GM21360 (cell line): ENCODE results near the gene SLC35E3.
A peak's percentile ranks its signal among the peaks of the same experiment; 100 is the strongest.

Source experiments
- ATAC-seq: cut with Tn5 transposase; IDR thresholded peaks from one replicate; pipeline ENCODE4 v1.9.1; 2021; ENCODE audit warnings: mild to moderate bottlenecking, moderate library complexity; ENCODE audit not compliant: unreplicated experiment

SLC35E3 gene

DNA sequence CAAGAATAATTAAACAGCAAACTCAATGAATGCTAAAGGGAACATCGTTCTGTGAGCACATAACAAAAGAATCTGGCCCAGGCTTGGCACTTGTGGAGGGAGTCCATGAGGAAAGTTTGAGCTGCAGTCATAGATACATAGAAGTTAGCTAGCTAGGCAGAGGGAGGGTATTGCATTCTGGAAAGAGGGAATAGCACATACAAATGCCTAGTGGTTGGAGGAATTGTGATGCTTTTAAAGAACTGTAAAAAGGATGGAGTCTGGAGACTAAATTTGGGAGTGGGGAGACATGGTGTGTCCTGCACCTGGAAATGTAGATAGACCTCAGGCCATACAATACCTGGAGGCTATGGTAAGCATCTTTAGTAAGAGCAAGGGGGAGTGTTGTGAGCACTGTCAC is 24.0 kb downstream of the SLC35E3 start:
- ATAC-seq, result no peak

DNA sequence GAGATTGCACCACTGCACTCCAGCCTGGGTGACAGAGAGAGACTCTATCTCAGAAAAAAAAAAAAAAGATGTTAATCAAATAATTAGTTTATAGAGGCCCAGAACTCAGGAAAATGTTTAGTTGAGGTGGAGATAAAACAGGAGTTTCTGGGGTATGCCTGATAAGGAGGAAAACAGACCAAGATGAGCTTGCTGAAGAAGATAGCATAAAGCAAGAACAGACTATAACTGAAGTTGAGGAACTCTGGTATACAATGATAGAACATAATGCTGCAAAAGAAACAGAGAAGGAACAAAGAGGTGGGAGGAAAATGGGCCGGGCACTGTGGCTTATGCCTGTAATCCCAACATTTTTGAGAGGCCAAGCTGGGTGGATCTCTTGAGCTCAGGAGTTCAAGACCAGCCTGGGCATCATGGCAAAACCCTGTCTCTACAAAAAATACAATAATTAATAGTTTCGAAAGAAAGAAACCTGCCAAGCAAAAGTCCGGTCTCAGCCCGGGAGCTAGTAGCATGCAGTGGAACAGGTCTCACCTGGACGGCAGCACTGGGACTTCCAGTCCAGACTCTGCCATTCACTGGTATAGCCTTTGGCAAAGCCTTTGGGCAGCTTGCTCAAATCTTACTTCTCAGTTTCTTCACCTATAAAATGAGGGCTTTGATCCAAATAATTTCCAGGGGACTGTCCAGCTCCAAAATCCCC is 25.4 kb downstream of the SLC35E3 start:
- no peak for ATAC-seq

DNA sequence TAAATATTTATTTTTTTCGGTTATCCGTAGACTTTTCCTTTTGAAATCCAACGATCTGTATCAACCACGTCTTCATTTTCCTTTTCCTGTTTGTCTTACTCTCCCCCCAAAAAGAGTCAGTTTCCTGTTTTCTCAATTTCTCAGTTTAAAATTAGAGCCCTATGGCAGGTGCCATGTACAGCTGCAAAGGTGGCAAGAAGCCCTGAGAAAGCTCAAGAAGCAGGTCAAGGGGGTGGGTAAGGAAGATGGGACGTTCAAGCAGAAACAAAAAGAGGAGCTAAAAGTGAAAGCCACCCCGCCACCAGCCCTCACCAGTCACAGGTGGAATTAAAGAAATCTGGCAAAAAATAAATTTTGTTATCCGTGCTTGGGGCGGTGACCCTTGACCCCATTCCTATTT is 26.7 kb downstream of the SLC35E3 start:
- ATAC-seq, result no peak

DNA sequence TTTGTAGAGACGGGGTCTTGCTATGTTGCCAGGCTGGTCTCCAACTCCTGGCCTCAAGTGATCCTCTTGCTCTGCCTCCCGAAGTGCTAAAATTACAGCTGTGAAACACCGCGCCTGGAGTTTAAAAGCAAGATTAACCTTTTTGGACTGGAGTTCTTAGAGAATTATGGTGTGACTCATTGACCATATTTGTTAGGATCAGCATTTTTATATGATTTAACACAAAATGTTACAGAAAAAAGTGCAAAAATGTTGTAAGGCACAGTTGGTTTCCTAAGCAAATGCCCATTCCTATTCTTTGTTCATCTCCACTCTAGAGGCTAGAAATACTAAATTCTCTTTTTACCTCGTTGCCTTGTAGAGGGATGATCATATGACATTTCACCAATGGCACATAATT is 27.6 kb downstream of the SLC35E3 start:
- no peak for ATAC-seq

DNA sequence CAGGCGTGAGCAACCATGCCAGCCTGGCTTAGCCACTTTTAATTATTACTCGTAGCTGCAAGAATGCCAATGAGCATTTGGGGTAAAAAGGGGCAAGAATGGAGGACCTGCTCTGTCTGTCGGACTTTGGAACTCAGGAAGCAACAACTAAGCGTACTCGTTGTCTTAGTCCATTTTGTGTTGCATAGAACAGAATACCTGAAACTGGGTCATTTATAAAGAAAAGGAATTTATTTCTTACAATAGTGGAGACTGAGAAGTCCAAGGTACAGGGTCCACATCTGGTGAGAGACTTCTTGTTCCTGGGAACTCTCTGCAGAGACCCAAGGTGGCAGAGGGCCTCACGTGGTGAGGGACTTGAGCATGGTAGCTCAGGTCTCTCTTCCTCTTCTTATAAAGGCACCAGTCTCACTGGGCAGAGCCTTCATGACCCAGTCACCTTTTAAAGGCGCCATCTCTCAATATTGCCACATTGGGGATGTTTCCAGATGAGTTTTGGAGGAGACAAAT is 29.2 kb downstream of the SLC35E3 start:
- ATAC-seq, result no peak

DNA sequence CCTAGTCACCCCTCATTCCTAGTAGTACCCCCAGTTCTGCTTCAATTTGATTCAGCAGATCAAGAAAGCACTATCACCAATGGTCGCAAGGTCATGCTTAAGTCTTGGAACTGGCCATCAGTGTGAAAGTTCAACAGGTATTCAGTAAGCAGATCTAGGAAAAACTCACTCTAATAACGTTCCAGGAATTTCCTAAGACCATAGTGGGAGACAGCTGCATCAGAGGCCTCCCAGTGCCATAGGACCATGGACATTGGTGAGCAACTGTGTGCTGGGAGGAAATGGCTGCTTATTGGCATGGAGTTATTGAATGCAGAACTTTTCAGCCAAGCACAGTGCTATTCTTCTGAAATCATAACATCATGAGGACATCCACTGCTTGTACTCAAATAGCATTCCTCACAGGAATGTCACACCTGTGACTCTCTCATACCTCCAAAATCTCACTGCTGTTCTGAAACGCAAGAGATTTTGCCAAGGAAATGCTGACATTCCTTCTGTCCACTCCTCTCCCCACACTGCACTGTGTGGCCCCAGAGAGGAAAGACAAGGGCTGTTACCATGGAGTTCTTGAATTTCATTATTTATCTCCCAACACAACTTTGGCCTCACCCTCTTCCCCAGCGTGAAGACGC is 31.1 kb downstream of the SLC35E3 start:
- ATAC-seq, result no peak

DNA sequence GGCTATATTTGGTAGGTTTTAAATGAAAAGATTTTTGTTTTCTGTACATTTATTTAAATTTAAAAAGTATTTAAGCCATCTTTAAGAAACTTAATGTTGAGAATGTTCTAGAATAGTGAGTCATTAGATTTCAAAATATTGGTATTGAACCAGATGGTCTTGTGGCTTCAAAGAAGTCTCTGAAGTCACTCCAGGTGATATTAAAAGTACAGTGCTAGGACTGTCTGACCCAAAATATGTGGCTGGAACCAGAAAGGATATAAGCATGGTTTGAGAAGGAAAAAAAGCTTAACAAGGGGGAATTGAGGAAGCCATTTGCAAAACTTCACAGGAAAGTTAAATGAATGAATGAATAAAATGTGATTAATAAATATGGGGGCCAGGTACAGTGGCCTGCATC is 33.3 kb downstream of the SLC35E3 start:
- no peak for ATAC-seq

DNA sequence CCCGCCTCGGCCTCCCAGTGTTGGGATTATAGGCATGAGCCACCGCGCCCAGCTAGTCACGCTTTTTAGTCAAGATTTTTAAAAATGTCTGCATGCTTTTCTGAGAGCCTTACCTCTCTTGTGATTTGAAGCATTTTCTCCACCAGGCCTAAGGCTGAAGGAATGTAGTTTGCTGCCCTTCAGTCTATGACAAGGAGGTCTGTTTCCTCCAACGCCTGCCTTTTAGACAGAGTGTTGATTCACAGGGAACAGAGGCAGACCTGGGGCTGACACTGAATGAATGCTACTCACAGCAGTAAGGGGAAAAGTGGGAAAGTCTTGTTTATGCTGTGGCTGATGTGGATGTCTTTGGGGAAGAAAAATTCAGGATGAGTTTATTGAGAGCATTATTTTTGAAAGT is 34.8 kb downstream of the SLC35E3 start:
- ATAC-seq, result no peak

DNA sequence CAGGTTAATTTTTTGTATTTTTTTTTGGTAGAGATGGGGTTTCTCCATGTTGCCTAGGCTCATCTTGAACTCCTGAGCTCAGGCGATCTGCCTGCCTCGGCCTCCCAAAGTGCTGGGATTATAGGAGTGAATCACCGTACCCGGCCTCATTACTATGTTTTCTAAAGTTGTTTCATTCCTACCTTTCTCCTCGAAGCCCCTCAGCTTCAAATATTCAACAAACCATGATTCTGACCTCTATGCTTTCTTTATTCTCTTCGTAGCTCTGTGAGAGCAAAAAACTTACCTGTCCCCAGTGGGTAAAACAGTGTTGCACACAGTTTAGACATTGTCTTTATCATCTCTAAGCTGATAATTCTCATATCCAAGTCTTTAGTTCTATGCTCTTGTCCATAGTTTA is 35.8 kb downstream of the SLC35E3 start:
- ATAC-seq, result no peak

DNA sequence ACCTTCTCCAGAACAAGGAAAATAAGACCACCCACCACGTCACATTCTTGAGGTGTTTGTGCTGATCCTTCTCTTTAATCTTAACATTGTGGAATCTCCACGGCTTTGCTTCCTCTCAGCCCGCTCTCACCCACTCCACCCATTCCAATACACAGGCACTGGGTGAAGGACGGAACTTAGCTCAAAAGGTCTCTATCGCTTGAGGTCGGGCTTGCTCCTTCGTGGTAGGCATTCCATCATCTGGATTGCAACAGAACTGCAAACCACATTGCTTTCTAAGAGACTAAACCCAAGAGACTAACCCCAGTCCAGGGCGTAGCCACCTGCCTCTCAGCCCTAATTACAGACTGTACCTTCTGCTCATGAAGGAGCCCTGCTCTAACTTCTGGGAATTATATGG is 38.0 kb downstream of the SLC35E3 start:
- no peak for ATAC-seq

DNA sequence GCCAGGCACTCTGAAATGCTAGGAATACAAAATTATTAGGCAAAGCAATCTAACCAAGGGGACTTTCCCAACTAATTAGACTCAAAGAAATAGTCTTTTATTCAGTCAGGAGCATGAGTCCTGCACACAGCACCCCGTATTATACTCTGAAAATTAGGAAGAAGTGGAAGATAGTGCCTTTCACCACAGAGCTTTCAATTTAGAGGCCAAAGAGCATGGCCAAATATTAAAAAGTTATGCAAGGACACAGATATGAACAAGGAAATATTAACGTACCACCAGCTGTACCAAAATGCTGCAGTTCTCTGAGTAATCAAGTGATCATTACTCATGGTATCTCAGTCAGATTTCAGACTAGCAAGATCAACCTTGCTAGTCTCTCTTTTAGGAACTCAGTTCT is 39.4 kb downstream of the SLC35E3 start:
- ATAC-seq, result no peak

DNA sequence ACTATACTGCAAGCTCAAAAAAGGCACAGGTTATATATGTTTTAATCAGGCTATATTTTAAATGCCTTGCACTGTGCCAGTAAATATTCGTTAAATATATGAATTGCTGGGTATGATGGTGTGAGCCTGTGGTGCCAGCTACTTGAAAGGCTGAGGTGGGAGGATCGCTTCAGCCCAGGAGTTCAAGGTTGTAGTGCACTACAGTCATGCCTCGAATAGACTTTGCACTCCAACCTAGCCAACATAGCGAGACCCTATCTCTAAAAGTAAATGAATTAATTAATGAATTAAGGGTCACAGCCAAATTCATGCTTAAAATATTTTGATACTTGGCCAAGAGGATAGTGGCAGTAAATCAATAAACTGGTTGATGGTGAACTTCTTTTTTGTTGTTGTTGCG is 39.8 kb downstream of the SLC35E3 start:
- ATAC-seq, result no peak

DNA sequence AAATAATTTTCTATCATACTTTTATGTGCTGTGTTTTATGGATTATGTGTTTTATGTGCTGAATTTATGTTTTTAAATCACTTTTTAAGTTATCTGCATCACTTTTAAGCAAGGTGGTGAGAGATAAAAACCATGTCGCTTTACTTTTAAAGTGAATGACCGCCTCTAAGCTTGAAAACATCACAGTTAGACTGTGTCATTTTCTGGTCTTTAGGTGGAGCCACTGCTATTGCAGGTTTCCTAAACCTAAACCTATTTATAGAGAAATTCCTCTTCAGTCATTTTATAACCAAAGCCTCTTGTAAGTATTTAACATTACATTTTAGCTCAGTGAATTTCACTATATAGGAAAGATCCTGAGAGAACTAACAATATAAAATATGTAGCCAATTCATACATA is 41.0 kb downstream of the SLC35E3 start:
- ATAC-seq, result no peak

DNA sequence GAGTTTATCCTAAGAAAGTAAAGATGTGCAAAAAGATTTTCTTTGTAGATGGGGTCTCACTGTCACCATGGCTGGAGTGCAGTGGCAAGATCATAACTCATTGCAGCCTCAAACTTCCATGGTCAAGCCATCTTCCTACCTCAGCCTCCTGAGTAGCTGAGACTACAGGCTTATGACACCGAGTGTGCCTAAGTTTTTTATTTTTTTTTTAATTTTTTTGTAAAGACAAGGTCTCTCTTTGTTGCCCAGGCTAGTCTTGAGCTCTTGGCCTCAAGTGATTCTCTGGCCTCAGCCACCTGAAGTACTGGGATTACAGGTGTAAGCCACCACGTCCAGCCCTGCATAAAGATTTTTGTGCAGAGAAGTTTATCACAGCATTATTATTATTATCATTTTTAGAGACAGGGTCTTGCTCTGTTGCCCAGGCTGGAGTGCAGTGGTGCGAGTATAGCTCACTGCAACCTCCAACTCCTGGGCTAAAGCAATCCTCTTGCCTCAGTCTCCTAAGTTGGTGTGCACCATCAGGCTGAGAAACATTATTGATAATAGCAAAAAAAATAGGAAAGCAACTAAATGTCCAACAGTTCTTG is 42.7 kb downstream of the SLC35E3 start:
- ATAC-seq, result no peak

DNA sequence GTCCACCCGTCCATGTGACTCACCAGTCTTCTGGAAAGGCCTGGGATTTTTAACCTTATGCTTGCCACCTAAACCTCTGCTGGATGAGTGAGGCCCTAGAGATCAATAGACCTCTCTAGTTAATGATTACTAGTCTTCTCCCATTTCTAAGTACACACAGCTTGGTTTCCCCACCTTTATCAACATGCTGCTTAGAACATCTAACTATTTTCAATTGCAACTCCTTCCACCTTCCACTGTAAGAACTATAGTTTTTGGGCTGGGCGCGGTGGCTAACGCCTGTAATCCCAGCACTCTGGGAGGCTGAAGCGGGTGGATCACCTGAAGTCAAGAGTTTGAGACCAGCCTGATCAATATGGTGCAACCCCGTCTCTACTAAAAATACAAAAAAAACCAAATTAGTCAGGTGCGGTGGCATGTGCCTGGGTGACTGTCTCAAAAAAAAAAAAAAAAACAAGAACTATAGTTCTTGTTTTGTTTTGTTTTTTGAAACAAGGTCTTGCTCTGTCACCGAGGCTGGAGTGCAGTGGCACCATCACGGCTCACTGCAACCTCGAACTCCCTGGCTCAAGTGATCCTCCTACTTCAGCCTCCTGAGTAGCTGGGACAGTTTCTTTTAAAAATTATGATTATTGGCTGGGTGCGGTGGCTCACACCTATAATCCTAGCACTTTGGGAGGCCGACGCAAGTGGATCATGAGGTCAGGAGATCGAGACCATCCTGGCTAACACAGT is 43.3 kb downstream of the SLC35E3 start:
- no peak for ATAC-seq

DNA sequence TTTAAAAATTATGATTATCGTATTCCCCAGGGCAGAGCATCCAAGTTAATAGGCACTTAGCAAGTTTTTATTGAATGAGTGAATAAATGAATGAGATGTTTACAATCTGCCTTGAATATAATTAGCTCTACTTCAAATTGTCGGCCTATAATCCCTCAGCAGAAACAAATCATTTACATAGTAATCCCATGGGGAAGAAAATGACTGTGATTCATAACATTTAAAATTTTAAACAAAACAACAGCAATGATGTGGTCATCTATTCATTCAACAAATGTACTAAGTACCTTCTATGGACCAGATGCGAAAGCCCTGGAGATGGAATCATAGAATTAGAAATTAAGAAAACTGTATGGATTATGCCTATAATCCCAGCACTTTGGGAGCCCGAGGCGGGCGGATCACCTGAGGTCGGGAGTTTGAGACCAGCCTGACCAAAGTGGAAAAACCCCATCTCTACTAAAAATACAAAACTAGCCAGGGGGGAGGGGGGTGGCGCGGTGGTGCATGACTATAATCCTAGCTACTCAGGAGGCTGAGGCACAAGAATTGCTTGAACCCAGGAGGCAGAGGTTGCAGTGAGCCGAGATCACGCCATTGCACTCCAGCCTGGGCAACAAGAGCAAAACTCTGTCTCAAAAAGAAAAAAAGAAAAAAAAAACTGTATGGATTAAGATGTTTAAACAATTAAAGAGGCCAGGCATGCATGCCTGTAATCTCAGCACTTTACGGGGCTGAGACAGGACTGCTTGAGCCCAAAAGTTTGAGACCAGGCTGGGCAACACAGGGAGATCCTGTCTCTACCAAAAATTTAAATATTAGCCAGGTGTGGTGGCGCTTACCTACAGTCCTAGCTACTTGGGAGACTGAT is 44.3 kb downstream of the SLC35E3 start:
- no peak for ATAC-seq

DNA sequence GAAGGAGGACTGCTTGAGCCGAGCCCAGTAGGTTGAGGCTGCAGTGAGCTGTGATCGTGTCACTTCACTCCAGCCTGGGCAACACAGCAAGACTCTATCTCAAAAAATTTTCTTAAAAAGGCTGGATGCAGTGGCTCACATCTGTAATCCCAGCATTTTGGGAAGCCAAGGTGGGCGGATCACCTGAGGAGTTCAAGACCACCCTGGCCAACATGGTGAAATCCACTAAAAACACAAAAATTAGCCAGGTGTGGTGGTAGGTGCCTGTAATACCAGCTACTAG is 44.9 kb downstream of the SLC35E3 start:
- no peak for ATAC-seq

DNA sequence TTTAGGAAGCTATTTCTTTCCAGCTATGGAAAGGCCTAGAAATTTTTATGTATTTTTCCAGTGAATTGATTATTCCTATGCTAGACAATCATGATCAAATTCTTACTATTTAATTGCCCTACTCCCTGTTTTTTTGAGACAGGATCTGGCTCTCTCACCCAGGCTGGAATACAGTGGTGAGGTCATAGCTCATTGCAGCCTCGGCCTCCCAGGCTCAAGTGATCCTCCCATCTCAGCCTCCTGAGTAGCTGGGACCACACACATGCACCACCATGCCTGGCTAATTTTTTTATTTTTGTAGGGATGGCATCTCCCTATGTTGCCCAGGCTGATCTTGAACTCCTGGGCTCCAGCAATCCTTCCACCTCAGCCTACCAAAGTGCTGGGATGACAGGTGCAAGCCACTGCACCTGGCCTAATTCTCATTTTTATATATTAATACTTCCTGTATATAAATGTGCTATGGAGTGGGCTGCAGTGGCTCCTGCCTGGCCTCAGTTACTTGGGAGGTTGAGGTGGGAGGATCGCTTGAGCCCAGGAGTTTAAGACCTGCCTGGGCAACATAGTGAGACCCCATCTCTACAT is 46.0 kb downstream of the SLC35E3 start:
- no peak for ATAC-seq

DNA sequence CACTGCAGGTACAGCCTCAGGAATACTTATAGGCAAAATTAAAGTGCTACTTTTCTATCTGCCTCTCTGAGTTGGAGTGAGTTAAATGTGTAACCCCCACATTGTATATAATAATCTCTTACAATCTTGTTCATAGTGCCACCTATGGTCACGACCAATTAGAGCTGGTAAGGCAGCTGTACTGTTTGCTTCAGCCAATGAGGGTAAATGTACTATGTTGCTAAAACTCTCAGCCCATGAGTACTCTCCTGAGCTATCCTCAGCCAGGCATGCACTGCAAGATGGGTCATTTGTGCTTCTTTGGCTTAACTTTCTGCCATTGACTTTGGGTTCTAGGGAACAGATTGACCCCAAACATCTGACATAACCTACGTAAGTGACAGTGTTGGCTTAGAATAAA is 47.0 kb downstream of the SLC35E3 start:
- peak; percentile 93 for ATAC-seq

DNA sequence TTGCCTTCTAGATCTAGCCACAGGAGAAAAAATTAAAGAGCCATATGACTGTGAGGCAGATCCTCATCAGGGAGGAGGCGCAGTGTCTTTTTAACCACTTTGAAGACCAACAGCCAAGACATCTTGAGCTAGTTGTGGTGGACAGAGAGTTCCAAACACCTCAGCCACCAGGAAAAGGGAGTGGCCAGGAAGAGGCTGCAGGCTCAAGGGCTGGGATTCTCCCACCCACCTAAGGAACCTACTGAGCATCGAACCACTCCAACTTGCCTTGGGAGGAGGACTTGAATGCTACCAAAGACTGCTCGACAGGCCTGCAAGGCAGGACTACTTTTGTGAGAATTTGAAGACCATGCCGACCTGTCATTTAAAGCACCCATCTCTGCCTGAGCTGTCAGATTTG is 47.5 kb downstream of the SLC35E3 start:
- no peak for ATAC-seq
